ENCODE results near the gene GLT6D1.

Gene GLT6D1

GRCh38 chr9:135608294-135608998 is 30.9 kb downstream of the GLT6D1 start:
- DNase-seq (ENCODE audit: low spot score), result no peak

- DNase-seq (ENCODE audit: low spot score), result no peak
Measured at GRCh38 chr9:135607401-135608293, 31.7 kb downstream of the GLT6D1 start.

DNA sequence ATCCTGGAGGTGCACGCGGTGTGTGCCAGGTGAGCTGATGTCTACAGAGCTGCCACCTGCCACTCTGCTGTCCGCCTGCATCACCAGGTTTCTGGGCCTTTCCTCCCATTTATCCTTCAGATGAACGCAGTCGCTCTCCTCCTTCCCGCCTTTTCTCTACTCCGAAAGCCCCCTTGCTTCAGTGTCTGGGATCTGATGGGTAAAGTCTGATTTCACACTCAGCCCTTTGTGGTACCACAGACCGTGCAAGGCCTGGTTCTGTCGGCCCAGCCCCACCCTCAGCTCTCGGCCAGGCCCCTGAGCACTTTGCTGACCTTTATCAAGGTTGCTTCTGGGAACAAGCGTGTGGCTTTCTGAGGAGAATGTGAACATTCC is 32.5 kb downstream of the GLT6D1 start:
- no peak for DNase-seq (ENCODE audit: low spot score)

- no peak for DNase-seq (ENCODE audit: low spot score)
Measured at GRCh38 chr9:135605238-135605781, 34.0 kb downstream of the GLT6D1 start.

GRCh38 chr9:135604437-135605237 is 34.7 kb downstream of the GLT6D1 start:
- DNase-seq (ENCODE audit: low spot score), result no peak

DNA sequence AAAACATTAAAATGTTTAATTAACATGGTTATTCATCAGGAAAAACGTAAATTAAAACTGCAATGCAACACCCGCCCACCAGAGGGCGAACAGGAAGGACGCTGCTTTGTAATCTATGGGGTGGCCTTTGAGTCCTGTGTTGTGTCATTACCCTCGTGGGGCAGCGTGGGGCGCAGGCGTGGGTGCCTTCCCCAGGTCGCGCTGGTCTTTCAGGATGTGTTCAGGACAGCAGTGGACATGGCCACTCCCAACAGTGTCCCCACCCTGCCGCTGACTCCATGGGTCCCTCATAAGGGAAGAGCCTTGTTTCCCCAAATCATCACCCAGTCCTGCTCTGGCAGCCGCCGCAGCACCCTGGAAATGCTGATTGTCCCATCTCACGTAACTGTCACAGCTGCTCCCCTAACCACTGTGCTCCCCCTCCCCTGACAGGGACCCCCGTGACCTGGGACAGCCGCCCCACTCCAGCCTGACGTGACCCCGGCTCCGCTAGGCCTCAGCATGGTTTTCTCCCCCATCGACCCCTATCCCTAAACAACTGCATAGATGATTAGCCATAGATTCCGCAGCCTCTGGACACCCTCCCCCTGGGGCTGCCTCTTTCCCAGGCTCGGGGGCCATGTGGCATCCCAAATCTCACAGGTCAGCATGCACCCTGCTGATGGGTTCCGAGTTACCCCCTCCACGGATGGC is 36.4 kb downstream of the GLT6D1 start:
- DNase-seq (ENCODE audit: low spot score), result peak; percentile 69

- DNase-seq (ENCODE audit: low spot score), result no peak
Measured at GRCh38 chr9:135601988-135602387, 37.4 kb downstream of the GLT6D1 start.

DNA sequence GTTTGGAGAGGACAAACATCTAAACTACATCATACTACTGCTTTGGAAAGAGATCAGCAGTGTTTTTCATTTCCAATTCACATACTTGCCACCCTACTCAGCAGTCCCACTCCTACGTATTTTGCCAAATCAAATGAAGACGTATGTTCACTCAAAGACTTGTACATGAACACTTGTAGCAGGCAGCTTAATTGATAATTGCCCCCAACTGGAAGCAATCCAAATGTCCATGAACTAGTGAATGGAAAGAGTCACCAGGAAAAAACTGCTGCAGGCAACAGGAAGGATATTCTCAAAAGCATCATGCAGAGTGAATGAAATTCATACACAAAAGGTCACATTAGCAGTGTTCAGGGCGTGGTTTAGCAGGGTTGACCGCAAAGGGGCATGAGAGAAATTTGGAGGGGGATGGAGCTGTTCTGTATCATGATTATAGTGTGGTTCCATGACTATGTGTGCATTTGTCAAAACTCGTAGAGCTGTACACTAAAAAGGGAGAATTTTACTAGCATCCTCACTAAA is 39.0 kb downstream of the GLT6D1 start:
- DNase-seq (ENCODE audit: low spot score), result peak; percentile 82

DNA sequence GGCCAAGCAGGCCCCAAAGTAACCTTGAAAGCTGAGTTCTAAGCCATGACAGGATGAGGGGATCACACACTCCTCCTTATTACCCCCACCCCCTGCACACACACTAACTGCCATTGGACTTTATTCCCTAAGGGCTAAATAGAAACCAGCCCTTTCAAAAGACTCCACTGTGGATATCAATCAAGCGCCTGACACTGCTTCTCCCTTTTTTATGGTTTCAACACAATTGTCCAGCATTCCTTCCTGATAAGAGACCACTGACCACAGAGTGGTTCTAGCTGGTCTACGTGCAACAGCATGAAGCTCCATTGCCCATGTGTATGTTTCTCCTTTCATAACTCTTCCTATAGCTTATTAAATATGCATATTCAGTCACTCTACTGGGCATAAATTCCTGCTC is 43.1 kb downstream of the GLT6D1 start:
- DNase-seq (ENCODE audit: low spot score), result no peak

DNA sequence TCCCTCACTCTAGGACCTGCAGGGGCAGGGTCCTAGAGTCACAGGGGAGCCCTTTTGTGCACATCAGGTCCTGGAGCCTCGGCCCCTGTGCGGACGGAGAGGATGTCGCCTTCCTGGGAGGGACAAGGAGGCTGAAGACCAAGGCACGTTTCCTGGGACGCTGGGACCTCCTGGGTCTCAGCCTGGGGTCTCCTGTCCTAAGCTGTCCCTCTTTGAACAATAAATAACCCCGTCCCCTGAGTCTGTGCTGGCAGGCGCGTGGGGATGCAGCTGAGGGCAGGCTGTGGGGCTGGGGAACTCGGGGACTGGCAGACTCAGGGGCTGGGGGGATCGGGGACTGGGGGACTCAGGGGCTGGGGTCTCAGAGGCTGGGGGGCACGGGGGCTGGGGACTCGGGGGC is 46.7 kb downstream of the GLT6D1 start:
- no peak for DNase-seq (ENCODE audit: low spot score)

DNA sequence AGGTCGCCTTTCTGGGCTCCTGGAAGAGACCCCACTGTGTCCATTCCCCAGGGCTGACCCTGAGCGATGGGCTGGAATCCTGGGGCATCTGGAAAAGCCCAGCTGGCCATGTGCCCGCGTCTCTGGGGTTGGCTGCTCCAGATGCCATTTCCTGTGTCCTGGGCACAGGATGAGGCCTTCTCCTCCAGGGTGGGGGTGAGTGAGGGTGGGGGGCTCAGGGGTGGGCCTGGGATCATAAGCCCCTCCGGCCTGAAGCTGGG is 47.1 kb downstream of the GLT6D1 start:
- DNase-seq (ENCODE audit: low spot score), result no peak

DNA sequence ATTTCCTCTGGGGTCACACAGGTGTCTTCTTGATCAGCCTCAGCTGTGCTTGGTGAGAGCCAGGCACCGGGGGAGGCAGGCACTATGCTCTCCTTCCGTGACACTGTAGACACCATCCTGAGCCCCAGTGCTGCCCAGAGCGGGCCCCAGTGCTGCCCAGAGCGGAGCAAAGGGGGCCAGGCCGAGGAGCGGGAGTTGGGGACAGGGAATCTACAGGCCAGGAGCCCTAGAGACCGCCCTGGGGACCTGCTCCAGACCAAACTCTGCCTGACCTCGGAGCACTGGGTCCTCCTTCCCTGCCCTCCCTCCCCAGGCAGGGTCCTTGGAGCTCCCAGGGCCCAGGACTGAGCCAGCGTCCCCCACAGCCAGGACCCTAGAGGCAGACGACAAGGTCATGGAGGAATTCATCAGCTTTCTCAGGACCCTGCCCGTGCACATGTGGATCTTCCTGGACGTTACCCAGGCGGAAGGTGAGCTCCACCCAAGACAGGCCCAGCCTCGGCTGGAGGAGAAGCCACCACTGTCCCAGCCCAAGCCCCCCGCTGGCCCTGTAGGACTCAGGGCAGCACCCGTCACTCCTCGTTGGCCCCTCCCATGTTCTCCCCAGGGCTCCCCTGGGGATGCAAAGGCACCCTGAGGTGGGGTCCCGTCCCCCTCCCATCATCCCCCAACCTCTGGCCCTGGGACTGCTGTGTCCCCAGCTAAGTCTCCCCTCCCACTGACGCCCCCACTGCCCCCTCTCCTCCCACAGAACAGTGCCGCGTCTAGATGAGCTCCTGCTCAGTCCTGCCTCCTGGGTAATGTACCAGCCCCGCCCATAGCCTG is 47.6 kb downstream of the GLT6D1 start:
- no peak for DNase-seq (ENCODE audit: low spot score)

DNA sequence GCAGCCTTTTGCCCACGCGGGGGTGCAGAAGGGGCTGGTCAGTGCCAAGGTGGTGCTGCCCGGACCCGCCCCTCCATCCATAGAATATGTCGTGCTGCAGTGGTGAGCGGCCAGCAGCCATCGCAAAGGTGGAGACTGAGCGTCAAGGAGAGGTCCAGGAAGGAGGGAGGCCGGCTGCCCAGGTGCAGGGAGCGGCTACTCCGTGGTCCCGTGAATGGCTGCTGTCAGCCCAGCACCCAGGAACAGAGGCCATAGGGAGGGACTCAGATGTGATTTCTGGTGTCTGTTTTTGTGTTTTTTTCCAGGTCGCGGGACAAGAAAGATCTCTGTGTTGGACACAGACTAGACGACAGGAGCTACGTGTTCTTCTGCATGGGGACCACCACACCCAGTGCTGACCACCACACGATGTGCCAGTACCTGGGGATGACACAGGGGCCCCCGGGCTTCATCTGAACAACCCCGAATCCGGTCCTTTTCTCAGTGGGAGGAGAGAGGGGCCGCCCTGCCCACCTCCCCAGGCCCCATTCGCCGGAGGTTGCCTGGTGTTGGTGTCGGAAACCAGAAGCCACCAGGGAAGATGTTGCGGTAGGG is 48.8 kb downstream of the GLT6D1 start:
- DNase-seq (ENCODE audit: low spot score), result no peak

GRCh38 chr9:135589596-135590485 is 49.5 kb downstream of the GLT6D1 start:
- no peak for DNase-seq (ENCODE audit: low spot score)

GRCh38 chr9:135588886-135589595 is 50.3 kb downstream of the GLT6D1 start:
- DNase-seq (ENCODE audit: low spot score), result no peak

DNA sequence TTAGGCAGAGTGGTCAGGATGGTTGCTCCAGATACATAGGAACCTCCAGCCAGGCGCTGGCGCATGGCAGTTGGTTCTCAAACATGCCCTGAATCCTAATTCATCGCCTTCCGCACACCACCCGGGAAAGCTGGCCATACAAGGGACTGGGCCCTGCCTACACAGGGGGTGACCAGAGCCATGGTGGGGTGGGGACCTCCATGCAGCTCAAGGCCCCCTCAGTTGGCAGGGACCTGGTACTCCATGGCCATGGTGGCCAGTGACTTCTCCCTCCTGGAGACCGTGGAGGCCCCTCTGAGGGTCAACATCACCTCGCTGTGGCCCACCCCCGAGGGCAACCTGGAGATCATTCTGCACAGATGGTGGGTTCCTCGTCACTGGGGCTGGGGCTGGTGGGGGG is 51.0 kb downstream of the GLT6D1 start:
- DNase-seq (ENCODE audit: low spot score), result no peak

- no peak for DNase-seq (ENCODE audit: low spot score)
Measured at GRCh38 chr9:135587658-135588057, 51.7 kb downstream of the GLT6D1 start.

DNA sequence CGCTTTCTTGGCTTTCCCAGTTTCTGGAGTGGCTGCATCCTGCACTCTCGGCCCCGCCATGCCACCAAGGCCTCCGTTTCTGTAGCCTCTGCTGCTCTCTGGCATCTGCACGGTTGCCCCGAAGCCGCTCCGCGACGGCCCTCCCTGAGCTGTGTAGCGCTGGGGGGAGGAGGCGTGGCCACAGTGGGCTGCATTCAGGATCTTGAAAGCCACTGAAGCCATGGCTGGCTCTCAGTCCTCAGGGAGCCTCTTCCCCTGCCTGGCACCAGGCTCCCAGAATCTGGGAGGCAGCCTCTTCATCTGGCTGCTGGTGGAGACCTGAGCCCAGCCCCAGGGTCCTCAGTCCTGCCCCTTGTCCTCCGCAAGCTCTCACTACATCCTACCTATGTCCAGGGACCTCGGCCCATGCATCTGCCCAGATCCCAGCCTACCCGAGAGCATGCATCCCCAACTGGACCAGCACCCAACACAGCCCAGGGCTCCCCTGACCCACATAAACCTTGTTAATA is 52.7 kb downstream of the GLT6D1 start:
- no peak for DNase-seq (ENCODE audit: low spot score)

DNA sequence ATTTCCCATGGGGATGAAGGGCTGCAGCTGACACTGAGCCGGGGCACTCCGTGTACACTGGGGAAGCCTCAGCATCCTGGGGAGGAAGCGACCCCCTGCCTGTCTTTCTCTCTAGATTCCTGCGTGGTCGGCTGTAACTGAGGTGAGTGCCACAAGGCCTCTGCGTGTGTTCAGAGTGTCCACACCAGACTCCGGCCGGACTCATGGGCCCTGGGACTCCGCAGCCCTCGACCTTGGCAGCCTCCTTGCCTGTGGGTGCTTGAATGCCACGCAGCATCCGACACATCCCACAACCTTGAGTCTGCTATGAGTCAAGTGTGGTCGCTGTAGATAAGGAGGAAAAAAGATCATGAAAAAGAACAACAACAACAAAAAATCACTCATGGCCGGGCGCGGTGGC is 54.4 kb downstream of the GLT6D1 start:
- DNase-seq (ENCODE audit: low spot score), result no peak

All from COLO829 (cell line).